HCEC 1CT (cell line): ENCODE measurements around the gene ARFGEF2.
"Not testable (repeated sequence)": the region's sequence is repeated elsewhere in the genome, so short reads cannot be mapped to it uniquely, and the experiment has no call there.

Experiments used
- DNase-seq: peaks from one replicate; pipeline ENCODE4 v3.0.0-alpha.2; 2017

The ARFGEF2 gene

GRCh38 chr20:49009899-49010631 lies 88.6 kb downstream of the ARFGEF2 start:
- no peak for DNase-seq

- no peak for DNase-seq
These were observed 102.7 kb downstream of the ARFGEF2 start for GRCh38 chr20:49024220-49024619.

- not testable (repeated sequence) for DNase-seq
These were observed 106.7 kb downstream of the ARFGEF2 start for GRCh38 chr20:49028177-49028576.

DNA sequence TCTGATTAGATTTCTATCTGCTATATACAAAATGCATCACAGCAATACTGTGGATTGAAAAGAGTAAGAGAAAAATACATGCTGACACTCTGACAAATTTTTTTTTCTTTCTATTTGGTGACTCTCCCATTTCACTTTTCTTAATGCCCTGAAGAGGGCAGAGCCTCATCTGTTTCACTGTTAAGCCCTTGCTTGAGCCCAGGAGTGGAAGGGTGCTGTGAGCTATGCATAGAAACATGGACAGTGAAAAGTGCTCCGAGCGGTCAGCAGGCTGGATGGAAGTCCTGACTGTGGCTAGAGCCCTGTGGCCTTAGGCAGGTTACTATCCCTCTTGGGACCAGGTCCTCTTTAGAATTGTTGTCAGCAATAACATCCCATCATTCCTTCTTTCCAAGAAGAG lies 107.2 kb downstream of the ARFGEF2 start:
- DNase-seq = peak; percentile 26

DNA sequence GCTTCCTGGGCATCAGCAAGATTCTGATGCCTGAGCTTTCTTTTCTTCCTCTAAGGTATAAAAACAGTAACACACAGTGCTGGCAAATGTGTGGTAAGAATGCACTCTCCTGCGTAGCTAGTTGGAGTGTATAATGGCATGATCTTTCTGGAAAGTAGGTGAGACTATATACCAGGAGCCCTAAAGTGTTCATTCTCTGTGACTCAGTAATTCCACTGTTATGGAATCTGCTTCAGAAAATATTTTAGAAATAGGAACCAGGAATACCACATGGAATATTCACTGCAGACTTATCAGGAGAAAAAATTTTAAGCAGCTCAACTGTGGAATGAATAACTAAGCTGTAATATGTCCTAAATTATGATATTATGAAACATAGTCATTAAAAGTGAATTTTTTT lies 107.7 kb downstream of the ARFGEF2 start:
- DNase-seq = no peak

- DNase-seq = no peak
These were observed 109.6 kb downstream of the ARFGEF2 start for GRCh38 chr20:49030954-49031619.

DNA sequence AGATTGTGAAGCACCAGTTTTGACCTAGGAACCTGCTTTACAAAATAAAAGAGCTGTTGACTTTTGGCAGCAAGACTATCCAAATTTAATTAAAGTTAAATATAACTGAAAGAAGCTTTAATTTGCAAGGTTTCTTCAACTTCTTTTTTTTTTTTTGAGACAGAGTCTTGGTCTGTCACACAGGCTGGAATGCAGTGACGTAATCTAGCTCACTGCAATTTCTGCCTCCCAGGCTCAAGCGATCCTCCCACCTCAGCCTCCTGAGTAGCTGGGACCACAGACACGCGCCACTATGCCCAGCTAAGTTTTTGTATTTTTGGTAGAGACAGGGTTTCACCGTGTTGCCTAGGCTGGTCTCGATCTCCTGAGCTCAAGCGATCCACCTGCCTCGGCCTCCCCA lies 110.9 kb downstream of the ARFGEF2 start:
- DNase-seq = no peak

DNA sequence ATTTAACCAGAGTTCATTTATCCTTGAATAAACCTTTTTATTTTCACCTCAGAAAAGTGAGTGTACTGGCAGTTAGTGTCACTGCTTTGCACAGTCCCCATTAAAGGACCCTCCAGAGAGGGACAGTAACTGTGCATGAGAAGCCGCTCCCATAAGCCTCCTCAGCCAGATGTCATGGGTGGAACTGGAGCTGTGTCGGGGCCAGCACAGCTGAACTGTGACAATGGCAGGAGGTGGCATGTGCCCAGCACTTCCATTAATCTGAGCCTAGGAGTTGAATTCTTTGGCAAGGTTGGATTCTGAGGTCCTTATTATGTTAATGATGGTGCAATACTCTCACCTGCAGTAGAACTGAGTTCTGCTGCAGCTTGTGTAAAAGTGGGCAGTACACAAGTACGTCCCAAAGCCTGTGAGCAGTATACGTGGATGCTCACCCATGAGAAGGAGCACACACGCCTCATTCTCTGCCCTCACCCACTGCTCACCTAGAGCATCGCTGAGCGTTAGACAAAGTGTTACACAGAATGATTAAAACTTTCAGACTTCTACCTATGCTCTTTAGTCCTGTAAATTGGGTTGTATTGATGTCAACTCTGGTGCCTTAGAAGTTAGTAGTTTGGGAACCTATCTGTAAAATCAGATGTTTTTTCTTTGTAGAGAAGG lies 112.7 kb downstream of the ARFGEF2 start:
- no peak for DNase-seq

- DNase-seq = no peak
These were observed 116.5 kb downstream of the ARFGEF2 start for GRCh38 chr20:49037962-49038387.

- no peak for DNase-seq
These were observed 118.3 kb downstream of the ARFGEF2 start for GRCh38 chr20:49039854-49040253.

DNA sequence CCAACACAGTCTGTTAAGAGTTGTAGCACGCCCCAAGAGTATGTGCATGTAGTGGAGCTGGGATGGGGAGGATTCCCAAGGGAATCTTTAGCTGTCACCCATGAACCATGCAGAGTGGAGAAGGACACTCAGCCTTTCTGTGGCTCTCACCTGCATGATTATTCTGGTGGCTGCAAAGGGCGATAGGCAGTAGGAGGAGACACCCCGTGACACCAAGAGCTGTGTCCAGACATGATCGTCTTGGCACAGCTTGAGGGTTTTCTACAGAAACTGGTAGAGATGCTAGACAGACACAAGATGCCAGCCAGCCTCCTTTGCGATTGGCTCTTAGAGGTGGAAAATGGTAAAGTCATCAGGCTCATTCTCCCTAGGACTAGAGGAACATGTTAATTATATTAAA lies 121.5 kb downstream of the ARFGEF2 start:
- no peak for DNase-seq

- DNase-seq = no peak
These were observed 124.1 kb downstream of the ARFGEF2 start for GRCh38 chr20:49045440-49046086.

DNA sequence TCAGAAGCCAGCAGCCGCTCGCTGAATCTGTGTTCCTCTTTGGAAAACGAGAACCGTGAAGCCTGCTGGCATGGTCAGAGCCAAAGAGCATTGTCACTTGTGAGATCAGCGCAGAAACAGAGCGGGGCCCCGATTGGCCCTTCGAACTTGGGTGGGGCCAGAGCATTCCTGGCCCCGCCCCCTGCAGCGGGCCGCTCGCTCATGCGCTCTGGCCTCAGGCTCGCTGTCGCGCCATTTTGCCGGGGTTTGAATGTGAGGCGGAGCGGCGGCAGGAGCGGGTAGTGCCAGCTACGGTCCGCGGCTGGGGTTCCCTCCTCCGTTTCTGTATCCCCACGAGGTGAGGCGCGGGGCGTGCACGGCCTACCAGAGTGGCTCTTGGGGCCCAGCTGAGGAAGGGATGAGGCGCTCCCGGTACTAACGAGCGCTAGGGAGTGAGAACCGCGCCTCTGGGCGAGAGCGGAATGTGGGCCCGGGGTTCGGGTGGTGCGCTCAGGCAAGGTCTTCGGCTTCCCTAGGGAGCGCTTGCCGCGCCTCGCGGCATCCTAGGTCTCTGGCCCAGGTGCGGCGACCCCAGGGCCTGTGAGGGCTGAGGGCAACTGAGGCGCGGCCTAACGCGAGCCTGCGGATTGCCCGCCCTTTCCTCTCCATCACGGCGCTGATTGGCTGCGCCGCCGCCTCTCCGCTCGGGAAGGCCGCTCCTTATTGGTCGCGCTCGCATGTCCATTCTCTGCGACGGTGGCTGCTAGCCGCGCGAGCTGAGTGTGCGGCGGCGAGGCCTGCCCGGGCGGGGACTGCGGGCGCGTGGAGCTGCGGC lies 124.8 kb downstream of the ARFGEF2 start, which contains the start of gene CSE1L:
Gene CSE1L, plus strand, starts transcription at position 226 of the 814 bp plus-strand sequence. CDS start 12,152 bp downstream, outside the sequence.
- peak; percentile 93 for DNase-seq

- DNase-seq = no peak
These were observed 130.8 kb downstream of the ARFGEF2 start for GRCh38 chr20:49052334-49052733.

- no peak for DNase-seq
These were observed 132.6 kb downstream of the ARFGEF2 start for GRCh38 chr20:49054056-49054643.

- DNase-seq = no peak
These were observed 141.8 kb downstream of the ARFGEF2 start for GRCh38 chr20:49063279-49063678.

DNA sequence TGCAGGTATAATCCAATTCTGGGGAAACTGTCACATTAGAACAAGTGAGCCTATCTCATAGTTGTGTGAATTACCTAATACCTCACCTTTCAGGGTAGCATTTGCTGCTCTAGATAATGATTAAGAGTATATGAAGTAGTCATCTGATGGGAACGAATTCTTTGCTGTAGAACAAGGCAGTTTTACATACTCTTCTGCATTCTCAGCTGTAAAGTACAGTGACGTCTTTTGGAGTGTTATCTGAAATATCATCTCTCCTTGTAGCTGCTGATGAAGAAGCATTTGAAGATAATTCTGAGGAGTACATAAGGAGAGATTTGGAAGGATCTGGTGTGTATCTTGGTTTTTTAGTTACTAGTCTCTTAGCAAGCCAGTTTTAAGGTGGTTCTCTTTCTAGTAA lies 153.0 kb downstream of the ARFGEF2 start:
- no peak for DNase-seq

DNA sequence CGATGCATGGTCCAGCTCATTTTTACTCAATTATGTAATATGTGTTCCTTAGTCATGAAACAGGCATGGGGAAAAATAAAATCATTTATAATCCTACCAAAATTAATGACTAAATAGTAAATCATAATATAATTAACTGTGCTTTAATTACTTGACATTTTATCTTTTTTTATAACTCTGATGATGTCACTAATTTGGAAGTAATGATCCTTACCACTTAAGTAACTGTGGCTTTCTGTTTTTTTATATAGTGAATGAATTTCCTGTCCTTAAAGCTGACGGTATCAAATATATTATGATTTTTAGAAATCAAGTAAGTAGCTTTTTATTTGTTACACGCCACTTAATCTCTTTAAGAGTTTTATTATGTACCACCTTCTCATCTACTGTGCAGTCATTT lies 156.8 kb downstream of the ARFGEF2 start:
- no peak for DNase-seq

- not testable (repeated sequence) for DNase-seq
These were observed 160.8 kb downstream of the ARFGEF2 start for GRCh38 chr20:49082295-49082694.
